ENCODE results near the gene STX7. TPM values are rescaled to one million over a fixed set of nuclear protein-coding genes. Genes with fewer than 3 reads are reported as not detected.
A peak's percentile ranks its signal among the peaks of the same experiment; 100 is the strongest.
"Not testable (repeated sequence)": the region's sequence is repeated elsewhere in the genome, so short reads cannot be mapped to it uniquely, and the experiment has no call there.

The STX7 gene, protein sequence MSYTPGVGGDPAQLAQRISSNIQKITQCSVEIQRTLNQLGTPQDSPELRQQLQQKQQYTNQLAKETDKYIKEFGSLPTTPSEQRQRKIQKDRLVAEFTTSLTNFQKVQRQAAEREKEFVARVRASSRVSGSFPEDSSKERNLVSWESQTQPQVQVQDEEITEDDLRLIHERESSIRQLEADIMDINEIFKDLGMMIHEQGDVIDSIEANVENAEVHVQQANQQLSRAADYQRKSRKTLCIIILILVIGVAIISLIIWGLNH
- total RNA-seq, result 10 to 100 TPM; 45.6 to 69.7 (median 62.3) TPM
- polyA plus RNA-seq, result 14.2 TPM
- long read RNA-seq, donor 1, full-length matches to known transcripts, result 81 of 98 reads
- long read RNA-seq, donor 1, partial matches to known transcripts, result 3 of 98 reads
- long read RNA-seq, donor 1, other reads (novel, unspliced or antisense), result 14 of 98 reads
- long read RNA-seq, donor 2, full-length matches to known transcripts, result 24 of 29 reads
- long read RNA-seq, donor 2, partial matches to known transcripts, result 1 of 29 reads
- long read RNA-seq, donor 2, other reads (novel, unspliced or antisense), result 4 of 29 reads
- long read RNA-seq, donor 3, full-length matches to known transcripts, result 138 of 171 reads
- long read RNA-seq, donor 3, partial matches to known transcripts, result 9 of 171 reads
- long read RNA-seq, donor 3, other reads (novel, unspliced or antisense), result 24 of 171 reads
- long read RNA-seq, donor 4, full-length matches to known transcripts, result 43 of 52 reads
- long read RNA-seq, donor 4, partial matches to known transcripts, result 3 of 52 reads
- long read RNA-seq, donor 4, other reads (novel, unspliced or antisense), result 6 of 52 reads

DNA sequence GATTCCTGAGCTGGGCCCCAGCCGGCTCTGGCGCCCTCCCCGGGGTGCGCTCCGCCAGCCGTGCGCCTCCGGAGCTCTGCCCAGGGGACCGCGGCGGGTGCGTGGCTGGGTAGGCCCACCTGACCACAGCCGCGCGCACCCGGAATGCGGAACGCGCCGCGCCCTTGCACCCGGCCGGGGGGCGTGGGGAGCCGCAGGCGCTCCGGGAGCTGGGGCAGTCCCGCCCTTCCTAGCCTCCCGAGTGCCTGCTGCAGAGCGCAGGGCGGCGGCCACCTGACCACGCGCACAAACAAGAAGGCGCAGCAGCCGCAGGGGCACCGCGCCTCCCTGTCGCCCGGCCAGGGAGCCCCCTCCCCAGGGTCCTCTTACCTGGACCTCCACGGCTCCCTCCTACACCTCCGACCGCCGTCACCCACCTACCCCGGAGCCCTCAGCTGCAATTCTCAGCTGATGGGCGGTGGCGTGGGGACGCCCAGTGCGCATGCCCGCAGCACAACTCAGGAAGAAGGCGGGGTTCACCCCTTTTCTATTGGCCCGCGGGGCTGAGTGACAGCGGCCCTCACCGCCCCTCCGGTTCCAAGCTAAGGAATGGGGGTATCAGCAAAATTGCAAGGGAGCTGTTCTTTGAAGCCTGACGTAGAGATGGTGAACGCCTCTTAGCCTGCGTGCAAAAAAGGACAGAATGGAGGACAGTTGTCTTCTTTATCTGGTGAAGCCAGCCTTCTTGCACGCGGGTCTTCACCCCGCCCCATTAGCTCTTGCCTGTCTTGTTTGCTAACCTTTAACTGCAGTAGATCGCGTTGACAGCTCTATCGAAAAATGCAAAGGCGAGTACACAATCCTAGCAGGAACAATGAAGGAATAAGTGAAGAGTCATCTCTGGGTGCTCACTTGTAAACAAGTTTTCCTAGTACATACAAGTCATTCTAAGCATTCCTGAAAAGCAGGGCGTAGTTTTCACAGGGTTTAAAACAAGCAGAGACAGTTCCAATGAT is at the start of gene STX7:
STX7 (minus strand) TSS at position 479 of the 995 bp plus-strand sequence. CDS start 9,586 bp downstream, outside the sequence.
- Histone ChIP-seq H3K4me1 (ENCODE audit: control insufficient read depth, insufficient read depth, low read length) (peaks cover 4% of the 10 kb centered on the region), H3K4me3 (ENCODE audit: low read length) (peak within 1 kb of the TSS; percentile 55), H3K9me3 (ENCODE audit: control insufficient read depth, low read length) (no peaks in the 10 kb centered on the region), H3K27ac (ENCODE audit: low read length) (peak within 1 kb of the TSS; percentile 61), H3K27me3 (ENCODE audit: control insufficient read depth, insufficient read depth) (no peaks in the 10 kb centered on the region)
- ATAC-seq (peak; percentile 99), DNase-seq (peak; percentile 93 to 96 (median 95))
- under 1% methylated on average over 67 of the region's 67 CpGs for WGBS
- intact Hi-C loops (cut with DNase I), result no loop called here

DNA sequence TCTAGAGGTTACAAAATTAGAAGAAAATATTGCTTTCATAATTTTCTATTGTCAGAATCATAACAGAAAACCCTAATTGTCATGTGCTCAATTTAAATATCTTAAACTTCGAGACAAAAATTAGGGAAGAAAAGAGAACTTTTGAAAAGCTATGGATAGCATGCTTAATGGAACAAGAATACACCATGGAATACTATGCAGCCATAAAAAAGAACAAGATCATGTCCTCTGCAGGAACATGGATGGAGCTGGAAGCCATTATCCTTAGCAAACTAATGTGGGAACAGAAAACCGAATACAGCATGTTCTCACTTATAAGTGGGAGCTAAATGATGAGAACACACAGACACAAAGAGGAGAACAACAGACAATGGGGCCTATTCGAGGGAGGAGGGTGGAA is 47.2 kb upstream of the STX7 start:
- intact Hi-C loops (cut with DNase I), result not testable (repeated sequence)

DNA sequence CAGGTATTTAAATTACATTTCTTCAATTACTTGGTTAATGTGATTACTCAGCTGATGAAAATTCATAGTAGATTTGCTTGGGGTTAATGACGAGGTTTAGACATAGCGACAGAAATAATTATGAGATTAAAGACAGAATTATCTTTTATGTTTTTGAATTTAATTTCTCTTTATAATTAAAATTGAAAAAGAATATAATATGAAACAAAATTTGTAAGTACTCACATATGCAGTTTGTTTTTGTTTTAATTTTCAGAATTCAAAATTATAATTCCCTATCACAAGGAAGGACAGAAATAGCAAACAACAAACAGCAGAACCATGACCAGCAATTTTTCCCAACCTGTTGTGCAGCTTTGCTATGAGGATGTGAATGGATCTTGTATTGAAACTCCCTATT is 39.5 kb upstream of the STX7 start, which contains the start of gene TAAR8:
TAAR8 (plus strand) TSS at position 301 of the 400 bp plus-strand sequence; CDS start at position 322, 21 bp downstream.
- WGBS, result 91% methylated on average over 2 of the region's 2 CpGs
- ATAC-seq (no peak), DNase-seq (no peak)
- intact Hi-C loops (cut with DNase I), result no loop called here
- no peak within 1 kb of the TSS for H3K27ac ChIP-seq (ENCODE audit: low read length)
- H3K9me3 ChIP-seq (ENCODE audit: control insufficient read depth, low read length), result no peaks in the 10 kb centered on the region
- no peaks in the 10 kb centered on the region for H3K27me3 ChIP-seq (ENCODE audit: control insufficient read depth, insufficient read depth)
- no peak within 1 kb of the TSS for H3K4me3 ChIP-seq (ENCODE audit: low read length)
- no peaks in the 10 kb centered on the region for H3K4me1 ChIP-seq (ENCODE audit: control insufficient read depth, insufficient read depth, low read length)

More for the DNA sequence above, 47.2 kb upstream of the STX7 start:
- H3K4me1 ChIP-seq (ENCODE audit: control insufficient read depth, insufficient read depth, low read length); H3K27me3 ChIP-seq (ENCODE audit: control insufficient read depth, insufficient read depth); H3K9me3 ChIP-seq (ENCODE audit: control insufficient read depth, low read length); DNase-seq; H3K4me3 ChIP-seq (ENCODE audit: low read length); H3K27ac ChIP-seq (ENCODE audit: low read length); ATAC-seq: not testable (repeated sequence)
- 64% methylated on average over 3 of the region's 3 CpGs for WGBS

DNA sequence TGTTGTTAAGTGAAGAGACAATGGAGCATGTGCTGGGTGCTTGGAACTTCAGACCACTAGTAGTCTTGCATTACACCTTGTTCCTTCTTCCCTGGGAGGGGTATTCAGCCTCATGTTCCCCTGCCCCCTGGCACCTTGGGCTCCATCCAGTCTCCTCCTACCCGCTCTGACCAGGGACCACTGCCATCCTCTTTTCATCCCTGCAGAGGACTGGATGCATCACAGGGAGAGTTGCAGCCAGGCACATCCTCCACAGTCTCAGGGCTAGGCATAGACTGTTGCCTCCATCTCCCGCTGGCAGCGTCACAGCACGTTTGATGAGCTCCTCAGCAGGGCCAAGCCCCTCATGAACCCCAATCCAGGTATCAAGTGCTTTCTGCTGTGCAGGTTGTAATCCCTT is 38.3 kb upstream of the STX7 start:
- 76% methylated on average over 4 of the region's 4 CpGs for WGBS
- no peaks in the 10 kb centered on the region for H3K4me1 ChIP-seq (ENCODE audit: control insufficient read depth, insufficient read depth, low read length)
- no peak for DNase-seq
- ATAC-seq, result no peak
- H3K4me3 ChIP-seq (ENCODE audit: low read length), result no peak overlapping the region
- H3K27ac ChIP-seq (ENCODE audit: low read length), result no peak overlapping the region
- no peaks in the 10 kb centered on the region for H3K27me3 ChIP-seq (ENCODE audit: control insufficient read depth, insufficient read depth)
- intact Hi-C loops (cut with DNase I), result no loop called here
- no peaks in the 10 kb centered on the region for H3K9me3 ChIP-seq (ENCODE audit: control insufficient read depth, low read length)

DNA sequence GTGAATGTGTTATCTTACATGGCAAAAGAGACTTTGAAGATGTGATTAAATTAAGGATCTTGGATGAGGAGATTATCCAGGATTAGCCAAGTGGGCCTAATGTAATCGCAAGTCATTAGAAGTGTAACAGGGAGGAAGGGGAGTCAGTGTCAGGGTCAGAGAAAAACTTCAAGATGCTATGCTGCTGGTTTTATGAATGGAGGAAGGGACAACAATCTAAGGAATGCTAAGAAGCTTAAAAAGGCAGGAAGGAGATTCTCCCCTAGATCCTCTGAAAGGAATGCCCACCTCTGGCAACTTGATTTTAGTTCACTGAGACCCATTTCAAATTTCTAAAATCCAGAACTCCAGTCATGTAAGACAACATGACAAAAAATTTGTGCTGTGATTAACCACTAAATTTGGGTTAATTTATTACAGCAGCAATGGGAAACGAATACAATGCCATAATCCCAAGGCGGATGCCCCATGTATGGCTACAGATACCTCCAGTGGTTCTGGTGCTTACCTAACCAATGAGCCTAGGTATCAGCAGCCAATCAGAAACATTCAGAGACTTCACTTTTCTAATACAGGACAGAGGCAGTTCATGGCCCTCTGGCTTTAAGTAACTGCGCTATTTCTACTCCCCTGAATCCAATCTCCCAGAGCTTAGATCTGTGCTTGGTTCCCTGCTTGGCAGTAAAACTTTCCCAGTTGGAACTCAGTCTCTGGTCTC is 36.0 kb upstream of the STX7 start:
- Histone ChIP-seq H3K27ac (ENCODE audit: low read length) (no peak overlapping the region), H3K9me3 (ENCODE audit: control insufficient read depth, low read length) (no peaks in the 10 kb centered on the region), H3K4me3 (ENCODE audit: low read length) (no peak overlapping the region), H3K4me1 (ENCODE audit: control insufficient read depth, insufficient read depth, low read length) (no peaks in the 10 kb centered on the region), H3K27me3 (ENCODE audit: control insufficient read depth, insufficient read depth) (no peaks in the 10 kb centered on the region)
- intact Hi-C loops (cut with DNase I), result no loop called here
- 86% methylated on average over 4 of the region's 4 CpGs for WGBS
- ATAC-seq (no peak), DNase-seq (no peak)

DNA sequence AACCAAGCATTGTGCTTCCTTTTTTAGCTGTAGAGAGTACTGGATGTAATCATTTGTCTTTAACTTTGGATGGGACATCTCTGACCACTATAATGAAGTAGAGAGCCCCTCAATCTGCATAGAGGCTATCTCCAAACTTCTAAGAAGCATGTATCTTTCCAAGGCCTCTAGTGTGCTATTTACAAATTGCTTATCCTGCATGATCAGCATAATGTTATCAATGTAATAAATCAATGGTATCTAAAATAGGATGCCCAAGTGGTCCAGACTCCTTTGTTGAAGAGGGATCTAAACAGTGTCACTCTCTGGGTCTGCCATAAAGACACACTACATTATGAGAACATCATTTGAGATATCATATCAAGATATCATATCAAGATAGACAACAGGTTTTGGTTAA is 31.9 kb upstream of the STX7 start:
- DNase-seq (no peak), ATAC-seq (no peak)
- H3K27ac ChIP-seq (ENCODE audit: low read length), result no peak overlapping the region
- intact Hi-C loops (cut with DNase I), result no loop called here
- H3K27me3 ChIP-seq (ENCODE audit: control insufficient read depth, insufficient read depth), result no peaks in the 10 kb centered on the region
- H3K4me3 ChIP-seq (ENCODE audit: low read length), result no peak overlapping the region
- H3K9me3 ChIP-seq (ENCODE audit: control insufficient read depth, low read length), result no peaks in the 10 kb centered on the region
- no peaks in the 10 kb centered on the region for H3K4me1 ChIP-seq (ENCODE audit: control insufficient read depth, insufficient read depth, low read length)

DNA sequence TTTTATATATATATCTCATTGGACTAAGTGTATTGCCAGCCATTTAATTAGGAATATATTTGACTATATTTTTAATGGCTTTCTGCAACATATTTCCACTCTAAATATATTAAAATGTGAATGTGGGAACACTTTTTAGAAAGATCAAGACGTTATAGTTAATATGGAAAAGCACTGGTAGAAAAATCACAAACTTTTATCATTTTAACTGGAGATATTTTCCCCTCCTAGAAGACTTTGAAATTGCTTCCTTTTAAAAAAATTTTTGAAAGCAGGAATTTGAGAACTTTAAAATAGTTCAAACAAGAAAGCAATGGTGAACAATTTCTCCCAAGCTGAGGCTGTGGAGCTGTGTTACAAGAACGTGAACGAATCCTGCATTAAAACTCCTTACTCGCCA is 25.1 kb upstream of the STX7 start, which contains the start of gene TAAR9:
TAAR9 (plus strand) TSS at position 301 of the 400 bp plus-strand sequence; CDS start at position 314, 13 bp downstream.
- no peak for DNase-seq
- no peaks in the 10 kb centered on the region for H3K4me1 ChIP-seq (ENCODE audit: control insufficient read depth, insufficient read depth, low read length)
- intact Hi-C loops (cut with DNase I), result loop anchor here in 1 of 4 donors (10.0 kb wide), 1 partner anchor 257 kb away; the partner anchor contains the start of gene SLC18B1
- no peak for ATAC-seq
- no peak within 1 kb of the TSS for H3K4me3 ChIP-seq (ENCODE audit: low read length)
- no peak within 1 kb of the TSS for H3K27ac ChIP-seq (ENCODE audit: low read length)
- 78% methylated on average over 4 of the region's 4 CpGs for WGBS
- H3K9me3 ChIP-seq (ENCODE audit: control insufficient read depth, low read length), result no peaks in the 10 kb centered on the region
- no peaks in the 10 kb centered on the region for H3K27me3 ChIP-seq (ENCODE audit: control insufficient read depth, insufficient read depth)

DNA sequence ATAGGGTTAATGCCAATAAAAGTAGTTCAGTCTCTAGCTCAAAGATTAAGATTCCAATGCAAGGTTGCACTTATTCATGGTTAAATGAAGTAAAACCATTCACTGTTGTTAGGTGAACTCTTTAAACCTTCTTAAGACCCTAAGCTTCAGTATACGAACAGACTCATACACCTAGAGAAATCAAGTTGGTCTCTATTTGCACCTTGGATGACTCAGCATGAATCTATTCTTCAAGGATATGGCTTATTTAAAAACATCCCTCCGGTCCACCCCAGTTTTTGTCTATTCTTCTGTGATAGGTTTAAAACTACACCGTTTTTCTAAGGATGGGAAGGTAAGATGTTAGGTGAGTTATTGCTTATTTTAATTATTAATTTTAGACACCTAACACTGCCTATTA is 24.2 kb upstream of the STX7 start:
- DNase-seq (no peak), ATAC-seq (no peak)
- Histone ChIP-seq H3K4me1 (ENCODE audit: control insufficient read depth, insufficient read depth, low read length) (no peaks in the 10 kb centered on the region), H3K27ac (ENCODE audit: low read length) (no peak overlapping the region), H3K27me3 (ENCODE audit: control insufficient read depth, insufficient read depth) (no peaks in the 10 kb centered on the region), H3K9me3 (ENCODE audit: control insufficient read depth, low read length) (no peaks in the 10 kb centered on the region), H3K4me3 (ENCODE audit: low read length) (no peak overlapping the region)
- WGBS, result 87% methylated on average over 3 of the region's 3 CpGs
- intact Hi-C loops (cut with DNase I), result loop anchor here in 1 of 4 donors (10.0 kb wide), 1 partner anchor 258 kb away; the partner anchor contains the start of gene SLC18B1

DNA sequence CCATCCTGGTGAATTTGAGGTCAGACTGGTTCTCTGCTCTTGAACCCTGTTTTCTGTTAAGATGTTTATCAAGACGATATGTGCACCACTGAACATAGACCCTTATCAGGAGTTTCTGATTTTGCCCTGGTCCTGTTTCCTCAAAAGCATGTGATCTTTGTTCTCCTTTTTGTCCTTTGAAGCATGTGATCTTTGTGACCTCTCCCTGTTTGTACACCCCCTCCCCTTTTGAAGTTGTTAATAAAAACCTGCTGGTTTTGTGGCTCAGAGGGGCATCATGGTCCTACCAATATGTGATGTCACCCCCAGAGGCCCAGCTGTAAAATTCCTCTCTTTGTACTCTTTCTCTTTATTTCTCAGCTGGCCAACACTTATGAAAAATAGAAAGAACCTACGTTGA is 21.6 kb upstream of the STX7 start:
- not testable (repeated sequence) for H3K9me3 ChIP-seq (ENCODE audit: control insufficient read depth, low read length); H3K27me3 ChIP-seq (ENCODE audit: control insufficient read depth, insufficient read depth); H3K4me1 ChIP-seq (ENCODE audit: control insufficient read depth, insufficient read depth, low read length); H3K27ac ChIP-seq (ENCODE audit: low read length); H3K4me3 ChIP-seq (ENCODE audit: low read length); DNase-seq; ATAC-seq
- intact Hi-C loops (cut with DNase I), result loop anchor here in 1 of 4 donors (10.0 kb wide), 1 partner anchor 260 kb away; the partner anchor contains the start of gene SLC18B1
- 75% methylated on average over 2 of the region's 2 CpGs for WGBS
